ENCODE data around the gene STX4.

DNA sequence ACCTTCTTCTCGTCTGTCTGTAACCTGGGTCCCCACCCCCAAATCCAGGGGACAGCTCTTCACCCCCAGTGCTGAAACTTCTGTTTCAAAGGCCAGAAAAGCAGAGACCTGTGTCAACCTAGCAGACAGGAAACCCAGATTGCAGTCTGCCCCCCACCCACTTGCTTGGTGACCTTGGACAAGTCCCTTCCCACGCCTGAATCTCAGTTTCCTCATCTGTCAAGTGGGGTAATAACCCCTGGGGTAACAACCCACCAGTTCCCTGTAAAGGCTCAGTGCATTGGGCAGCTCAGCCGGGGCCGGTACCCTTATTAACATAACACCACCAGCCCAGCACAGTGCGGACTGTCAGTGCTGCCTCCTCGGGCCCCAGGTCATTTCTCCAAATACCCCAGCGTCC is 24.2 kb upstream of the STX4 start:
- TF ChIP-seq POLR2AphosphoS5 (IDR thresholded peaks at IDR 0.05; ENCODE audit: low read depth, low read length) (no peak), TAF1 (IDR thresholded peaks at IDR 0.05; ENCODE audit: borderline replicate concordance, insufficient read depth, low read length) (no peak), SIN3A (IDR thresholded peaks at IDR 0.05; ENCODE audit: borderline replicate concordance, insufficient read depth, low read length) (no peak), FOXP2 (optimal IDR thresholded peaks at IDR 0.05; ENCODE audit: borderline replicate concordance, extremely low read depth, extremely low read length, insufficient read depth) (no peak)
- TF ChIP-seq, protein P1, sequence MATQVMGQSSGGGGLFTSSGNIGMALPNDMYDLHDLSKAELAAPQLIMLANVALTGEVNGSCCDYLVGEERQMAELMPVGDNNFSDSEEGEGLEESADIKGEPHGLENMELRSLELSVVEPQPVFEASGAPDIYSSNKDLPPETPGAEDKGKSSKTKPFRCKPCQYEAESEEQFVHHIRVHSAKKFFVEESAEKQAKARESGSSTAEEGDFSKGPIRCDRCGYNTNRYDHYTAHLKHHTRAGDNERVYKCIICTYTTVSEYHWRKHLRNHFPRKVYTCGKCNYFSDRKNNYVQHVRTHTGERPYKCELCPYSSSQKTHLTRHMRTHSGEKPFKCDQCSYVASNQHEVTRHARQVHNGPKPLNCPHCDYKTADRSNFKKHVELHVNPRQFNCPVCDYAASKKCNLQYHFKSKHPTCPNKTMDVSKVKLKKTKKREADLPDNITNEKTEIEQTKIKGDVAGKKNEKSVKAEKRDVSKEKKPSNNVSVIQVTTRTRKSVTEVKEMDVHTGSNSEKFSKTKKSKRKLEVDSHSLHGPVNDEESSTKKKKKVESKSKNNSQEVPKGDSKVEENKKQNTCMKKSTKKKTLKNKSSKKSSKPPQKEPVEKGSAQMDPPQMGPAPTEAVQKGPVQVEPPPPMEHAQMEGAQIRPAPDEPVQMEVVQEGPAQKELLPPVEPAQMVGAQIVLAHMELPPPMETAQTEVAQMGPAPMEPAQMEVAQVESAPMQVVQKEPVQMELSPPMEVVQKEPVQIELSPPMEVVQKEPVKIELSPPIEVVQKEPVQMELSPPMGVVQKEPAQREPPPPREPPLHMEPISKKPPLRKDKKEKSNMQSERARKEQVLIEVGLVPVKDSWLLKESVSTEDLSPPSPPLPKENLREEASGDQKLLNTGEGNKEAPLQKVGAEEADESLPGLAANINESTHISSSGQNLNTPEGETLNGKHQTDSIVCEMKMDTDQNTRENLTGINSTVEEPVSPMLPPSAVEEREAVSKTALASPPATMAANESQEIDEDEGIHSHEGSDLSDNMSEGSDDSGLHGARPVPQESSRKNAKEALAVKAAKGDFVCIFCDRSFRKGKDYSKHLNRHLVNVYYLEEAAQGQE (IDR thresholded peaks at IDR 0.05; ENCODE audit: insufficient read depth in 1 of 2, low read depth in 2 of 2, low read length in 2 of 2): no peak
